K562 (cell line): Measurements from ENCODE around the gene CCR7. TPM values are rescaled to one million over a fixed set of nuclear protein-coding genes. Genes with fewer than 3 reads are reported as not detected.
A peak's percentile ranks its signal among the peaks of the same experiment; 100 is the strongest.

ENCODE experiments used
- BMI1 ChIP-seq: fragments of 150-350 bp; IDR thresholded peaks from 2 replicates; pipeline ENCODE4 v1.6.1; 2014; ENCODE audit warnings: low read length
- CBFA2T3 ChIP-seq: fragments of 450-650 bp; IDR thresholded peaks from 2 replicates; pipeline ENCODE4 v1.6.1; 2017
- CBX8 ChIP-seq: fragments of 200-600 bp; sonication (generic); IDR thresholded peaks from 2 replicates; pipeline ENCODE4 v1.6.1; 2012; ENCODE audit warnings: borderline replicate concordance, mixed run types, low read depth, mild to moderate bottlenecking, moderate library complexity, mixed read lengths, low read length, control low read depth, inconsistent platforms; ENCODE audit not compliant: poor library complexity, severe bottlenecking; ENCODE audit errors: extremely low read depth
- CHD1 ChIP-seq: fragments of 200-600 bp; sonication (generic); IDR thresholded peaks from one replicate; pipeline ENCODE4 v1.6.1; 2012; ENCODE audit warnings: mild to moderate bottlenecking, moderate library complexity, low read length, inconsistent platforms
- CLOCK ChIP-seq: fragments of 250-450 bp; sonication (Bioruptor Pico); IDR thresholded peaks from 2 replicates; pipeline ENCODE4 v1.4.0; 2020; ENCODE audit warnings: mild to moderate bottlenecking, moderate library complexity, borderline replicate concordance
- DDX20 ChIP-seq: fragments of 450-650 bp; IDR thresholded peaks from 2 replicates; pipeline ENCODE4 v1.6.1; 2016; ENCODE audit warnings: missing genetic modification characterization, low read depth, mild to moderate bottlenecking, missing compliant biosample characterization, moderate library complexity
- EHMT2 ChIP-seq: fragments of 450-650 bp; IDR thresholded peaks from 2 replicates; pipeline ENCODE4 v1.6.1; 2018; ENCODE audit warnings: antibody characterized with exemption
- ERF ChIP-seq: fragments of 450-650 bp; formaldehyde crosslinking; IDR thresholded peaks from 2 replicates; pipeline ENCODE4 v1.4.0; 2020; ENCODE audit warnings: mild to moderate bottlenecking, mixed read lengths
- ESRRA ChIP-seq: fragments of 450-650 bp; IDR thresholded peaks from 2 replicates; pipeline ENCODE4 v1.6.1; 2014; ENCODE audit warnings: low read depth, mild to moderate bottlenecking, moderate library complexity, borderline replicate concordance
- FIP1L1 ChIP-seq: fragments of 200-400 bp; formaldehyde crosslinking; IDR thresholded peaks from 2 replicates; pipeline ENCODE4 v1.6.1; 2018; ENCODE audit warnings: mild to moderate bottlenecking, low read depth, low read length; ENCODE audit not compliant: poor library complexity, severe bottlenecking
- FOXA3 ChIP-seq, 2 experiments: fragments of 450-650 bp in 1 of 2; sonication (generic) in 1 of 2; formaldehyde crosslinking; IDR thresholded peaks in 1 of 2; conservative IDR thresholded peaks in 1 of 2; 2 replicates each; pipeline versions ENCODE4 v1.4.0 to v1.8.0; 2020 to 2022; ENCODE audit warnings: mild to moderate bottlenecking in 2 of 2, missing genetic modification reagents in 1 of 2
- FOXK1 ChIP-seq: sonication (generic); formaldehyde crosslinking; IDR thresholded peaks from 2 replicates; pipeline ENCODE4 v1.8.0; 2022; ENCODE audit warnings: missing genetic modification reagents, mild to moderate bottlenecking, borderline replicate concordance
- GABPB1 ChIP-seq: sonication (generic); formaldehyde crosslinking; IDR thresholded peaks from 2 replicates; pipeline ENCODE4 v1.8.0; 2022; ENCODE audit warnings: mild to moderate bottlenecking, missing genetic modification reagents
- KLF10 ChIP-seq: fragments of 250-450 bp; sonication (Bioruptor Pico); IDR thresholded peaks from 2 replicates; pipeline ENCODE4 v1.6.1; 2021; ENCODE audit warnings: matching md5 sums
- NELFE ChIP-seq: IDR thresholded peaks from 2 replicates; pipeline ENCODE4 v1.6.1; 2011; ENCODE audit warnings: mild to moderate bottlenecking; ENCODE audit not compliant: insufficient read depth, insufficient read length
- NEUROD1 ChIP-seq: fragments of 150-350 bp; IDR thresholded peaks from 2 replicates; pipeline ENCODE4 v1.6.1; 2014; ENCODE audit warnings: borderline replicate concordance, low read length, low read depth; ENCODE audit not compliant: partially characterized antibody
- SIRT6 ChIP-seq: IDR thresholded peaks from one replicate; pipeline ENCODE4 v1.6.1; 2012; ENCODE audit warnings: low read depth, mild to moderate bottlenecking, control low read depth, inconsistent platforms, low read length, moderate library complexity
- SMARCB1 ChIP-seq: IDR thresholded peaks from 2 replicates; pipeline ENCODE4 v1.6.1; 2011; ENCODE audit warnings: improper control_type of control experiment, low read depth; ENCODE audit not compliant: insufficient read length
- STAG1 ChIP-seq: sonication (generic); formaldehyde crosslinking; IDR thresholded peaks from 2 replicates; pipeline ENCODE4 v1.5.0; 2020; ENCODE audit warnings: missing genetic modification reagents, borderline replicate concordance
- TEAD4 ChIP-seq, 2 experiments: sonication (generic) in 1 of 2; formaldehyde crosslinking in 1 of 2; IDR thresholded peaks; 2 replicates each; pipeline versions ENCODE4 v1.6.1 to v1.8.0; 2012 to 2022; ENCODE audit warnings: borderline replicate concordance in 1 of 2, inconsistent platforms in 1 of 2, low read length in 1 of 2, mild to moderate bottlenecking in 1 of 2, missing genetic modification reagents in 1 of 2
- ZNF121 ChIP-seq: sonication (generic); formaldehyde crosslinking; conservative IDR thresholded peaks from 2 replicates; pipeline ENCODE4 v1.8.0; 2022; ENCODE audit warnings: missing genetic modification reagents
- ZNF23 ChIP-seq: fragments of 250-450 bp; sonication (Bioruptor Pico); IDR thresholded peaks from 2 replicates; pipeline ENCODE4 v1.4.0; 2020; ENCODE audit warnings: mild to moderate bottlenecking
- ZNF280A ChIP-seq: fragments of 450-650 bp; IDR thresholded peaks from 2 replicates; pipeline ENCODE4 v1.6.1; 2018; ENCODE audit warnings: mild to moderate bottlenecking, low read depth; ENCODE audit not compliant: partially characterized antibody
- ZNF707 ChIP-seq: fragments of 250-450 bp; sonication (Bioruptor Pico); conservative IDR thresholded peaks from 2 replicates; pipeline ENCODE4 v1.8.0; 2022; ENCODE audit warnings: inconsistent platforms, mild to moderate bottlenecking, moderate library complexity
- polyA plus RNA-seq, 8 experiments: library from polyadenylated mRNA; depleted of rRNA in 4 of 8; stranded (reverse) in 5 of 8; unstranded in 3 of 8; fragments of >200 nt; fragmentation: Nextera tagmentation in 2 of 8; fragmentation: Illumina TruSeq in 1 of 8; extraction: Ambion mirVana in 2 of 8; extraction: Trizol in 1 of 8; gene quantifications; 2 replicates each; pipeline versions ENCODE4 v1.2.1 to v1.2.3, GENCODE V29; 2011 to 2014; ENCODE audit warnings: inconsistent platforms in 1 of 8, missing spikeins in 1 of 8
- total RNA-seq, 7 experiments: library from RNA; depleted of rRNA in 6 of 7; stranded (reverse); fragments of >200 nt in 6 of 7; fragmentation: Illumina TruSeq in 2 of 7; extraction: Trizol in 2 of 7; gene quantifications; 2 replicates each; pipeline versions ENCODE4 v1.2.1 to v1.2.3, GENCODE V29; 2011 to 2021; ENCODE audit warnings: low replicate concordance in 1 of 7

The CCR7 gene
- total and polyA plus RNA-seq, 9 of the 15 experiments (the other 6 are each of a cell fraction or from before 2014, with no cell fraction given): 0.14 to 1.4 (median 0.56) TPM

GRCh38 chr17:40553694-40554534 lies 11.4 kb downstream of the CCR7 start (continued):
- TF ChIP-seq ZNF280A (no peak), KLF10 (CRISPR knock-in tag) (no peak), SIRT6 (no peak), ZNF23 (CRISPR knock-in tag) (0 out of 2 replicates have a peak, but pooled peaks have one; percentile 23), ZNF707 (no peak), EHMT2 (peak; percentile 69; the same call in 1 of the 2 replicates), NELFE (no peak), CBFA2T3 (peak; percentile 94), GABPB1 (no peak), DDX20 (tag) (no peak), ERF (CRISPR knock-in tag) (no peak), CLOCK (CRISPR knock-in tag) (no peak), TEAD4 (IDR thresholded peaks at IDR 0.05; ENCODE audit: low read length) (peak; percentile 86), TEAD4 (CRISPR knock-in tag; IDR thresholded peaks at IDR 0.05; ENCODE audit: borderline replicate concordance) (no peak), CBX8 (no peak), CHD1 (no peak), FOXA3 (CRISPR knock-in tag; conservative IDR thresholded peaks at IDR 0.05 in 1 of 2, IDR thresholded peaks at IDR 0.05 in 1 of 2) (peak; percentile 85 to 93; a peak in 3 of 4 replicates), ZNF121 (no peak), SMARCB1 (no peak), FIP1L1 (no peak), ESRRA (0 out of 2 replicates have a peak, but pooled peaks have one; percentile 50), NEUROD1 (no peak), STAG1 (CRISPR knock-in tag) (no peak), BMI1 (no peak), FOXK1 (CRISPR knock-in tag) (no peak)
